ENCODE measurements around the gene C1QTNF5. TPM values are rescaled to one million over a fixed set of nuclear protein-coding genes. Genes with fewer than 3 reads are reported as not detected.

Gene C1QTNF5
- under 0.01 TPM in 1 of 2 replicates, not detected in the other for total RNA-seq

GRCh38 chr11:119340335-119341221 is at the start of gene C1QTNF5:
Gene C1QTNF5 (minus strand): TSS chr11:119340883. CDS start chr11:119340397, 486 bp downstream.

GRCh38 chr11:119381181-119381988 is 40.7 kb upstream of the C1QTNF5 start, which contains the start of gene USP2:
Gene USP2 (minus strand): TSS chr11:119381690. CDS start chr11:119373480, 8,210 bp downstream.

GRCh38 chr11:119346605-119347004 is 5.9 kb upstream of the C1QTNF5 start, which contains the start of gene MFRP:
Gene MFRP (minus strand): TSS chr11:119346705. CDS start chr11:119346513, 192 bp downstream.

GRCh38 chr11:119334174-119334930 is 6.3 kb downstream of the C1QTNF5 start, which contains the start of gene RNF26:
Gene RNF26 (plus strand): TSS chr11:119334527. CDS start chr11:119335123, 596 bp downstream.

GRCh38 chr11:119316729-119317591 is 23.7 kb downstream of the C1QTNF5 start, which contains the start of gene MCAM:
Gene MCAM (minus strand): TSS chr11:119317130. CDS start chr11:119317101, 29 bp downstream.

Small RNAs within 50 kb of the gene (small RNA-seq; reads per million reads assigned to genes)
- gene RF01225 (not detected), gene RNU6-262P (not detected)

Other genes starting within 250 kb of the C1QTNF5 start
- gene DPAGT1, start 239.0 kb downstream of the C1QTNF5 start, total RNA-seq = 20.0 and 32.4 TPM in 2 replicates
- 2.4 and 4.6 TPM in 2 replicates for gene C2CD2L, start 233.5 kb downstream of the C1QTNF5 start, total RNA-seq
- gene HINFP, start 219.3 kb downstream of the C1QTNF5 start, total RNA-seq = 20.4 and 21.0 TPM in 2 replicates
- gene ABCG4, start 191.8 kb downstream of the C1QTNF5 start, total RNA-seq = under 0.01 and 0.11 TPM in 2 replicates
- 20.0 and 32.3 TPM in 2 replicates for gene NLRX1, start 172.2 kb downstream of the C1QTNF5 start, total RNA-seq
- not detected in 2 replicates for gene NHERF4, start 155.4 kb downstream of the C1QTNF5 start, total RNA-seq
- gene CBL, start 134.5 kb downstream of the C1QTNF5 start, total RNA-seq = 5.5 and 8.1 TPM in 2 replicates
- 0.39 and 5.9 TPM in 2 replicates for gene MCAM, start 23.8 kb downstream of the C1QTNF5 start, total RNA-seq
- 5.5 and 6.2 TPM in 2 replicates for gene RNF26, start 6.4 kb downstream of the C1QTNF5 start, total RNA-seq
- not detected in 2 replicates for gene MFRP, start 5.8 kb upstream of the C1QTNF5 start, total RNA-seq
- gene USP2, start 40.8 kb upstream of the C1QTNF5 start, total RNA-seq = under 0.01 and 0.11 TPM in 2 replicates
- gene THY1, start 82.3 kb upstream of the C1QTNF5 start, total RNA-seq = 47.9 and 69.7 TPM in 2 replicates